Hematopoietic multipotent progenitor cell treated with erythropoietin and hydrocortisone succinate and interleukin-3 and kit ligand, for 17 days (in vitro differentiated cells): ENCODE measurements around the gene TNPO3.
A peak's percentile ranks its signal among the peaks of the same experiment; 100 is the strongest.

Experiments used
- DNase-seq: peaks from one replicate; pipeline ENCODE4 v3.0.0-alpha.2; 2015; ENCODE audit warnings: low spot score

Gene TNPO3

DNA sequence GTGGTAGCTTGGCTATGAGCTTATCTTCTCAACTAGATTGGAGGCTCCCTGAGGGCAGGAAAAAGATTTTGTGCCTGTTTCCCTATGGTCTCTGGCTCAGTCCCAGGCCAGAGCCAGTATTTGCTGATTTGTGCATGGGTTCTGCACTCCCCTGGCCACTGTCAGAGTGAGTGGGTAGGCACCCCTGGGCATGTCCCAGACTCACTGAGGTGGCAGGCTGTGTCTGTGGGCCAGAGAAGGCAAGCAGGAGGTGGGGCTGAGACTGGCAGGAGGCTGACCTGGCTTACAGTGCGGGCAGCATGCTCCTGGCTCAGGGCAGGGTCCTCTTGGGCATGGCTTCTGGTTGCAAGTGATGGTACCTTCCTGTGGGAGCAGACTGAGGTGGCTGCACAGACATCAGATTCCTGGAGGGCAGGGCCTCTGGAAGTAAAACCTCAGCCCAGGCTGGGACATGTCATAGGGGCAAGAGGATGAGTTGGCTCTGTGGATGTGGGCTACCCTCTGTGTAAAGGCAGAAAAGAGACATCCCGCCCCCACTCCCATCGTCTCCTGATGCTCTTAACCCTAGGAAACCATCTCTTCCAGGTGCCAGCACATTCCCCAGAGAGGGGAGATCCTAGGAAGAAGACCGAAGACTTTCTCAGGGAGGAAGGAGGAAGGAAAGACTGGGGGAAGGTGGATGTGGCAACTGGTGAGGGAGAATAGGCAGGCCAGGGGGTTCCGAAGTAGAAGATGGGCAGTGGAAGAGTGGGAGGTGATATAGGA lies 148.7 kb downstream of the TNPO3 start:
- no peak for DNase-seq

DNA sequence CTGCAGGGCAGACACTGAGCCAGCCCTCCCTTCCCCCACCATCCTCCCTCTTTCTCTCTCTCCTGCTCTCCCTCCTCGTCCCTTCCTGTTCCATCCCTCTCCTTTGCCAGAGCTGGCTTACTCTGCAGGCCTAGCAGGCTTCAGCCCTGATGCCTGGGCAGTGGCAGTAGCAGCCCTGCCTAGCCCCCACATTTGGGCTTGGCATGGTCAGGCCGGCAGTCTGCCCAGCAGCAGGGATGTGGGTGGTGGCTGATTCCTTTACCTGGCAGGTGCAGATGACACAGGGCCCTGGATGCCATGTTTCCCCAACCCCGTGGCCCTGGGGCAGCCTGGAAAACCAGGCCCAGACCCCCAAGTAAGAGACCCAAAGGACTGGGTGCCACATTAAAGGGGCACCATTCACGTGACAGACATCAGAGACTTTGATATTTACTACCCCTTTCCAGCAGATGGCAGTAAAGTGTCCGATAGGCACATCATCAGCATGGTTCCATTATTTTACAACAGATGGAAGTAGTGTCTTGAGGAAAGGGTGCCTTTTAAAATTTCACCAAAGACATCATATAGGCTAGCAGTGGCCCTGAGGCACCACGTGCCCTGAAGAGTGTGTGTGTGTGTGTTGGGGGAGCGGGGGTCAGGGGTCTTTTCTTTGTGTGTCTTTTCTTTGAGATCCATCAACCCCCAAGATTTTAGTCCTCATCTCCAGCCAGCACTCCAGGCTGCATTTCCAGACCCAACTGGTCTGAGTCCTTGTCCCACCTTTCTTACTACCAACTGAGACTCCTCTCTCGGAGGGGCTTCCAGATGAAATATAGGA lies 150.3 kb downstream of the TNPO3 start:
- DNase-seq = peak; percentile 50
